Natural killer cell (primary cell): ENCODE results near the gene DGKE. TPM values are rescaled to one million over a fixed set of nuclear protein-coding genes. Genes with fewer than 3 reads are reported as not detected.

Experiments
- ATAC-seq, 3 donors: fragments of 150-1000 bp in 2 of 3; fragments of 200-7000 bp in 1 of 3; cut with Tn5 transposase; 1 replicate in 1 of 3; 2 replicates in 2 of 3; pipeline ENCODE4 v1.10.0; 2021; ENCODE audit warnings: mild to moderate bottlenecking in 2 of 3, moderate library complexity in 2 of 3
- DNase-seq, 2 donors: peaks; one replicate each; pipeline versions ENCODE4 v3.0.0 to v3.0.0-alpha.2; 2013 to 2021; ENCODE audit warnings: mixed read lengths in 1 of 2
- H3K27ac ChIP-seq: one replicate; pipeline ENCODE4 v1.5.1; 2013; ENCODE audit warnings: mild to moderate bottlenecking, low read length
- H3K27me3 ChIP-seq: one replicate; pipeline ENCODE4 v1.6.1; 2013; ENCODE audit warnings: low read length; ENCODE audit not compliant: control insufficient read depth, insufficient read depth
- H3K36me3 ChIP-seq: one replicate; pipeline ENCODE4 v1.6.1; 2013; ENCODE audit warnings: low read length; ENCODE audit not compliant: control insufficient read depth, insufficient read depth
- H3K4me1 ChIP-seq: one replicate; pipeline ENCODE4 v1.6.1; 2013; ENCODE audit warnings: low read length; ENCODE audit not compliant: control insufficient read depth, insufficient read depth
- H3K4me3 ChIP-seq: one replicate; pipeline ENCODE4 v1.5.1; 2013; ENCODE audit warnings: low read length
- H3K9me3 ChIP-seq: one replicate; pipeline ENCODE4 v1.6.1; 2013; ENCODE audit warnings: low read length; ENCODE audit not compliant: control insufficient read depth, insufficient read depth
- H3K27ac Mint-ChIP-seq, 2 donors: one replicate each; pipeline ENCODE4 v1.8.0; 2022; ENCODE audit warnings: mild to moderate bottlenecking in 2 of 2, mixed read lengths in 2 of 2, moderate library complexity in 1 of 2
- H3K27me3 Mint-ChIP-seq, 2 donors: one replicate each; pipeline ENCODE4 v1.8.0; 2022; ENCODE audit warnings: low read depth in 2 of 2, mixed read lengths in 2 of 2
- H3K36me3 Mint-ChIP-seq: one replicate; pipeline ENCODE4 v1.8.0; 2022; ENCODE audit warnings: mixed read lengths
- H3K4me1 Mint-ChIP-seq, 2 donors: one replicate each; pipeline ENCODE4 v1.8.0; 2022; ENCODE audit warnings: mixed read lengths in 2 of 2
- H3K4me3 Mint-ChIP-seq: one replicate; pipeline ENCODE4 v1.8.0; 2022; ENCODE audit warnings: mild to moderate bottlenecking, moderate library complexity, mixed read lengths
- H3K9me3 Mint-ChIP-seq, 2 donors: one replicate each; pipeline ENCODE4 v1.8.0; 2022; ENCODE audit warnings: mixed read lengths in 2 of 2
- WGBS: methylation state at CpG from one replicate; pipeline ENCODE4 v1.1.7; 2013; ENCODE audit warnings: missing lambda C conversion rate; ENCODE audit not compliant: insufficient coverage; 5-methylcytosine and 5-hydroxymethylcytosine counted together
- intact Hi-C: fragments of 100-400 bp; cut with micrococcal nuclease; formaldehyde crosslinking; loops from one replicate; pipeline ENCODE4 v1.14.2; 2022
- total RNA-seq, 4 donors: library from RNA; stranded (reverse); fragments of 120-200 nt in 1 of 4; gene quantifications; one replicate each; pipeline versions ENCODE4 v1.2.3 to v1.2.4, GENCODE V29; 2013 to 2022
- TF ChIP-seq, protein P1 (sequence below): fragments of 200-600 bp; IDR thresholded peaks from one replicate; pipeline ENCODE4 v1.8.0; 2022; ENCODE audit warnings: antibody characterized with exemption

Gene DGKE
- total RNA-seq, 3 donors from 2014 or later (not counting 1 experiment from before 2014, with no cell fraction given), result 19.3 to 31.0 (median 29.5) TPM

GRCh38 chr17:56909742-56910508, 76.0 kb downstream of the DGKE start:
- no peak overlapping the region for H3K4me3 ChIP-seq
- Mint-ChIP-seq H3K27me3 (no peaks in the 10 kb centered on the region), H3K9me3 (no peaks in the 10 kb centered on the region), H3K27ac (peak overlapping the region; percentile 53 to 73), H3K4me1 (peaks cover 53 to 67% of the 10 kb centered on the region in 2 donors), H3K4me3 (peak overlapping the region; percentile 52), H3K36me3 (peaks cover 2% of the 10 kb centered on the region)
- DNase-seq (no peak), ATAC-seq (no peak)
- H3K36me3 ChIP-seq, result peaks cover 20% of the 10 kb centered on the region
- intact Hi-C loops, result no loop called here
- H3K27me3 ChIP-seq, result no peaks in the 10 kb centered on the region
- WGBS, result 94% methylated on average over 6 of the region's 6 CpGs
- H3K4me1 ChIP-seq, result peaks cover 58% of the 10 kb centered on the region
- H3K27ac ChIP-seq, result peak overlapping the region; percentile 12
- no peaks in the 10 kb centered on the region for H3K9me3 ChIP-seq
- TF ChIP-seq, protein P1, sequence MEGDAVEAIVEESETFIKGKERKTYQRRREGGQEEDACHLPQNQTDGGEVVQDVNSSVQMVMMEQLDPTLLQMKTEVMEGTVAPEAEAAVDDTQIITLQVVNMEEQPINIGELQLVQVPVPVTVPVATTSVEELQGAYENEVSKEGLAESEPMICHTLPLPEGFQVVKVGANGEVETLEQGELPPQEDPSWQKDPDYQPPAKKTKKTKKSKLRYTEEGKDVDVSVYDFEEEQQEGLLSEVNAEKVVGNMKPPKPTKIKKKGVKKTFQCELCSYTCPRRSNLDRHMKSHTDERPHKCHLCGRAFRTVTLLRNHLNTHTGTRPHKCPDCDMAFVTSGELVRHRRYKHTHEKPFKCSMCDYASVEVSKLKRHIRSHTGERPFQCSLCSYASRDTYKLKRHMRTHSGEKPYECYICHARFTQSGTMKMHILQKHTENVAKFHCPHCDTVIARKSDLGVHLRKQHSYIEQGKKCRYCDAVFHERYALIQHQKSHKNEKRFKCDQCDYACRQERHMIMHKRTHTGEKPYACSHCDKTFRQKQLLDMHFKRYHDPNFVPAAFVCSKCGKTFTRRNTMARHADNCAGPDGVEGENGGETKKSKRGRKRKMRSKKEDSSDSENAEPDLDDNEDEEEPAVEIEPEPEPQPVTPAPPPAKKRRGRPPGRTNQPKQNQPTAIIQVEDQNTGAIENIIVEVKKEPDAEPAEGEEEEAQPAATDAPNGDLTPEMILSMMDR, result no peak

GRCh38 chr17:56910509-56911235, 76.7 kb downstream of the DGKE start:
- WGBS, result 76% methylated on average over 7 of the region's 7 CpGs
- peaks cover 15% of the 10 kb centered on the region for H3K36me3 ChIP-seq
- no peaks in the 10 kb centered on the region for H3K9me3 ChIP-seq
- intact Hi-C loops, result no loop called here
- H3K27ac ChIP-seq, result peak overlapping the region; percentile 12
- DNase-seq (no peak), ATAC-seq (no peak)
- H3K27me3 ChIP-seq, result no peaks in the 10 kb centered on the region
- H3K4me1 ChIP-seq, result peaks cover 63% of the 10 kb centered on the region
- no peaks in the 10 kb centered on the region for H3K9me3 Mint-ChIP-seq
- H3K27ac Mint-ChIP-seq, result peak overlapping the region; percentile 53 to 73
- no peak overlapping the region for H3K4me3 ChIP-seq
- peaks cover 57 to 73% of the 10 kb centered on the region in 2 donors for H3K4me1 Mint-ChIP-seq
- no peaks in the 10 kb centered on the region for H3K36me3 Mint-ChIP-seq
- no peaks in the 10 kb centered on the region for H3K27me3 Mint-ChIP-seq
- TF ChIP-seq, protein P1, result no peak
- peak overlapping the region; percentile 52 for H3K4me3 Mint-ChIP-seq

DNA sequence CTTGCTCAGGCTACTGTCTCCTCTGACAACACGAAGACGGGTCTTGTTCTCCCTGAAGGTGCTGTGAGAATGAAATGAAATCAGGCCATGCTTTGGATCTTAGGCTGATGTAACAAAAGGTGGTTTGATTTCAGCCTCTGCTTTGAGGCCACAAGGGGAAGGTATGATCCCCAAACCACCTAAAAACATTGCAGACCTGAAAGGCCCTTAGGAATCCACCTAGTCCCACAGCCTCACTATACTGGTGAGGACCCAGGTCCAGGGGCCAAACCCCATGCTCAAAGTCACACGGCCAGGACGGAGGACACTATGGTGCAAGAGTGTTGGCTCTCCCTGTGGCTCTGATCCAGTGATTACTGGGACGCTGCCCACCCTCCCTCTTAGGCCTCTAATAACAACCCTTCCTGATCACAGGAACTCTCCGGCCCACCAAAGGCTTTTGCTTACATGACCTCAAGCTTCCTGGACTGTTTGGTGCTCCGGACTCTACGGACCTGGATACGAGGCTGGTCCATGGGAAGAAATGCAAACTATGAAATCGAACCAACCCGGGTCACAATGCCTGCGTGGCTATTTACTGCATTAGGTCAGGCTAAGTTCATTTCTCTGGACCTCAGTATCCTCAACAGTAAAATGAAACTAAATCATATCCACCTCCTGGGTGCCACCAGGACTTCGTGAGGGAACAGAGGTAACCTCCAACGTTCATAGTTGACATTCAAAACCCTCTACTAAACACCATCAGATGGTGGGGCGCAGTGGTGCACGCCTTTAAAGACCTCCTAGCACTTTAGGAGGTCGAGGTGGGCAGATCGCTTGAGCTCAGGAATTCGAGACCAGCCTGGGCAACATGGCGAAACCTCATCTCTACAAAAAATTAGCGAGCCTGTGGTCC, 78.4 kb downstream of the DGKE start:
- TF ChIP-seq, protein P1, result no peak
- Mint-ChIP-seq H3K27me3 (no peaks in the 10 kb centered on the region), H3K4me1 (peaks cover 54 to 71% of the 10 kb centered on the region in 2 donors), H3K27ac (peak overlapping the region; percentile 77 to 81), H3K9me3 (no peaks in the 10 kb centered on the region), H3K4me3 (peak overlapping the region; percentile 88), H3K36me3 (no peaks in the 10 kb centered on the region)
- Histone ChIP-seq H3K9me3 (no peaks in the 10 kb centered on the region), H3K36me3 (peaks cover under 1% of the 10 kb centered on the region), H3K27me3 (no peaks in the 10 kb centered on the region), H3K27ac (no peak overlapping the region), H3K4me3 (peak overlapping the region; percentile 95), H3K4me1 (peaks cover 63% of the 10 kb centered on the region)
- intact Hi-C loops, result no loop called here
- 49% methylated on average over 21 of the region's 21 CpGs for WGBS
- peak in 1 of 2 donors; percentile 20 for DNase-seq
- no peak for ATAC-seq
